Astrocyte (in vitro differentiated cells and primary cell): Measurements from ENCODE around the gene PSD4.

Source experiments
- CTCF ChIP-seq: IDR thresholded peaks from 2 replicates; pipeline ENCODE4 v1.5.1; 2011; ENCODE audit warnings: low read depth, mild to moderate bottlenecking, inconsistent platforms, low read length, moderate library complexity; ENCODE audit not compliant: insufficient read depth
- EZH2 ChIP-seq: IDR thresholded peaks from 2 replicates; pipeline ENCODE4 v1.6.1; 2012; ENCODE audit warnings: mild to moderate bottlenecking, low read length, inconsistent platforms; ENCODE audit not compliant: insufficient read depth

- TF ChIP-seq CTCF (no peak), EZH2 (no peak)
Measured at GRCh38 chr2:113132414-113133021, 41.3 kb upstream of the PSD4 start.
